Endothelial cell of umbilical vein (primary cell): ENCODE measurements around the gene FBXL17. TPM values are rescaled to one million over a fixed set of nuclear protein-coding genes. Genes with fewer than 3 reads are reported as not detected.

ENCODE experiments used
- BruUV-seq: library from RNA; stranded (reverse); fragments of 400-500 nt; replicated peaks from 2 replicates; lab custom pipeline; 2021; lab: Mats Ljungman, UMichigan
- CTCF ChIA-PET: fragments of 300-600, 350-600 bp; sonication (Branson Sonifier 250); formaldehyde crosslinking; loops from one replicate; lab custom pipeline; 2021; ENCODE audit warnings: antibody characterized with exemption, inconsistent platforms; lab: Charles Lee
- POLR2A ChIA-PET: fragments of 300-600, 350-600 bp; sonication (Branson Sonifier 250); formaldehyde crosslinking; loops from one replicate; lab custom pipeline; 2021; ENCODE audit warnings: antibody characterized with exemption, inconsistent platforms; lab: Charles Lee
- DNase-seq: peaks from one replicate; pipeline ENCODE4 v3.0.0-alpha.2; 2011; ENCODE audit warnings: low read depth, low spot score
- FAIRE-seq: peaks from 2 replicates; lab custom pipeline; 2011; peaks lifted over from hg19 to GRCh38; lab: Jason Lieb, UNC
- H2AFZ ChIP-seq: 2 replicates; pipeline ENCODE4 v1.6.0; 2012; ENCODE audit warnings: low read depth, low read length, control low read depth, inconsistent platforms
- H3K27ac ChIP-seq: 2 replicates; pipeline ENCODE4 v1.5.1; 2011; ENCODE audit warnings: low read depth, mild to moderate bottlenecking, control low read depth, low read length, moderate library complexity; ENCODE audit not compliant: insufficient read depth
- H3K27me3 ChIP-seq, 2 experiments: 2 replicates each; pipeline versions ENCODE4 v1.6.0 to v1.6.1; 2011; ENCODE audit warnings: low read length in 2 of 2, mixed read lengths in 1 of 2; ENCODE audit not compliant: control insufficient read depth in 2 of 2, insufficient read depth in 2 of 2
- H3K36me3 ChIP-seq, 2 experiments: 2 replicates in 1 of 2; 3 replicates in 1 of 2; pipeline ENCODE4 v1.5.1; 2011; ENCODE audit warnings: low read length in 2 of 2, mild to moderate bottlenecking in 1 of 2, moderate library complexity in 1 of 2; ENCODE audit not compliant: control insufficient read depth in 2 of 2, insufficient read depth in 2 of 2; ENCODE audit errors: extremely low read depth in 1 of 2
- H3K4me1 ChIP-seq: 3 replicates; pipeline ENCODE4 v1.5.1; 2011; ENCODE audit warnings: mild to moderate bottlenecking, low read length; ENCODE audit not compliant: control insufficient read depth, insufficient read depth; ENCODE audit errors: extremely low read depth
- H3K4me2 ChIP-seq: 2 replicates; pipeline ENCODE4 v1.6.1; 2011; ENCODE audit warnings: low read length, control low read depth, mixed read lengths; ENCODE audit not compliant: insufficient read depth
- H3K4me3 ChIP-seq, 3 experiments: fragments of 200-600 bp in 1 of 3; sonication (generic), shearing (Covaris generic) in 1 of 3; replicated peaks in 1 of 3; 2 replicates each; pipeline ENCODE4 v1.5.1; 2011 to 2016; ENCODE audit warnings: control low read depth in 3 of 3, low read length in 3 of 3, mild to moderate bottlenecking in 2 of 3, inconsistent platforms in 1 of 3, low read depth in 1 of 3, moderate library complexity in 1 of 3; ENCODE audit not compliant: insufficient read depth in 1 of 3
- H3K79me2 ChIP-seq: 2 replicates; pipeline ENCODE4 v1.6.0; 2012; ENCODE audit warnings: low read length, inconsistent platforms; ENCODE audit not compliant: control insufficient read depth, insufficient read depth
- H3K9ac ChIP-seq: replicated peaks from 2 replicates; pipeline ENCODE3; 2011; ENCODE audit warnings: low read length, control low read depth; ENCODE audit not compliant: insufficient read depth; ENCODE audit errors: extremely low read depth
- H3K9me1 ChIP-seq: replicated peaks from 3 replicates; pipeline ENCODE4 v1.6.0; 2011; ENCODE audit warnings: mild to moderate bottlenecking, low read length; ENCODE audit not compliant: control insufficient read depth, insufficient read depth; ENCODE audit errors: extremely low read depth
- H3K9me3 ChIP-seq: replicated peaks from 2 replicates; pipeline ENCODE4 v1.5.1; 2012; ENCODE audit warnings: low read length, inconsistent platforms; ENCODE audit not compliant: control insufficient read depth, insufficient read depth
- H4K20me1 ChIP-seq: replicated peaks from 2 replicates; pipeline ENCODE3; 2011; ENCODE audit warnings: mild to moderate bottlenecking, low read length; ENCODE audit not compliant: control insufficient read depth, insufficient read depth; ENCODE audit errors: extremely low read depth
- CTCF ChIP-seq, 2 donors: IDR thresholded peaks; 1 replicate in 1 of 2; 2 replicates in 1 of 2; pipeline ENCODE4 v1.5.1; 2011; ENCODE audit warnings: low read length in 2 of 2, mild to moderate bottlenecking in 2 of 2, moderate library complexity in 2 of 2, control low read depth in 1 of 2, inconsistent platforms in 1 of 2, low read depth in 1 of 2; ENCODE audit not compliant: insufficient read depth in 1 of 2; ENCODE audit errors: extremely low read depth in 1 of 2
- EZH2 ChIP-seq: IDR thresholded peaks from 2 replicates; pipeline ENCODE4 v1.6.1; 2012; ENCODE audit warnings: borderline replicate concordance, low read depth, mild to moderate bottlenecking, moderate library complexity, low read length, inconsistent platforms; ENCODE audit not compliant: severe bottlenecking
- FOS ChIP-seq: IDR thresholded peaks from 2 replicates; pipeline ENCODE4 v1.6.1; 2011; ENCODE audit warnings: mild to moderate bottlenecking, low read length, moderate library complexity, borderline replicate concordance; ENCODE audit not compliant: insufficient read depth
- GATA2 ChIP-seq: IDR thresholded peaks from 2 replicates; pipeline ENCODE4 v1.7.0; 2011; ENCODE audit warnings: low read depth, mild to moderate bottlenecking, moderate library complexity, mixed read lengths, low read length; ENCODE audit not compliant: insufficient read length, insufficient read depth
- JUN ChIP-seq: IDR thresholded peaks from 2 replicates; pipeline ENCODE4 v1.6.1; 2011; ENCODE audit warnings: borderline replicate concordance, low read depth; ENCODE audit not compliant: insufficient read length, insufficient read depth
- MAX ChIP-seq: IDR thresholded peaks from 2 replicates; pipeline ENCODE4 v1.6.1; 2011; ENCODE audit not compliant: insufficient read depth, insufficient read length
- MYC ChIP-seq: IDR thresholded peaks from one replicate; pipeline ENCODE4 v1.6.1; 2011; ENCODE audit warnings: mild to moderate bottlenecking, low read depth, low read length
- POLR2A ChIP-seq: IDR thresholded peaks from 2 replicates; pipeline ENCODE4 v1.6.1; 2012; ENCODE audit warnings: low read depth, mild to moderate bottlenecking, control low read depth, low read length
- POLR2AphosphoS5 ChIP-seq: IDR thresholded peaks from 2 replicates; pipeline ENCODE4 v1.6.1; 2012; ENCODE audit warnings: low read depth, mild to moderate bottlenecking, control low read depth, low read length, moderate library complexity; ENCODE audit not compliant: insufficient read depth
- dilution Hi-C: fragments of 300-500 bp; cut with MboI; formaldehyde crosslinking; loops from one replicate; pipeline ENCODE4 v1.15.0; 2019; ENCODE audit warnings: low sequenced_read_pairs; ENCODE audit not compliant: extremely low pct_ligation_motif_present
- intact Hi-C: fragments of 100-400 bp; cut with micrococcal nuclease; formaldehyde crosslinking; loops from one replicate; pipeline ENCODE4 v1.10.0; 2022
- polyA plus RNA-seq, 4 experiments: library from polyadenylated mRNA; depleted of rRNA in 3 of 4; stranded (reverse) in 3 of 4; unstranded in 1 of 4; fragments of >200 nt; gene quantifications; 2 replicates each; pipeline versions ENCODE4 v1.2.1 to v1.2.3, GENCODE V29; 2011 to 2012; ENCODE audit warnings: missing spikeins in 1 of 4
- total RNA-seq: library from RNA; stranded (reverse); gene quantifications from 2 replicates; pipeline ENCODE4 v1.2.3, GENCODE V29; 2021

Gene FBXL17
- total and polyA plus RNA-seq, 2 donors (not counting 3 experiments of a cell fraction or from before 2014, with no cell fraction given) = 2.7 to 8.8 TPM

GRCh38 chr5:108174286-108174685, 207.6 kb downstream of the FBXL17 start:
- ChIA-PET CTCF (interaction anchor here (0.6 to 0.8 kb wide), 3 partner anchors 25 to 86 kb away, joined by 3 read pairs; no protein-coding TSS in a partner anchor), POLR2A (no interaction called here)
- FAIRE-seq (no peak), DNase-seq (no peak)
- Histone ChIP-seq H2AFZ (no peak overlapping the region), H3K9ac (no peak overlapping the region), H3K4me2 (no peak overlapping the region), H3K79me2 (no peaks in the 10 kb centered on the region), H3K4me3 (no peak overlapping the region), H3K27me3 (no peaks in the 10 kb centered on the region), H3K36me3 (no peaks in the 10 kb centered on the region), H3K9me1 (no peaks in the 10 kb centered on the region), H3K4me1 (no peaks in the 10 kb centered on the region), H4K20me1 (no peaks in the 10 kb centered on the region), H3K9me3 (no peaks in the 10 kb centered on the region), H3K27ac (no peak overlapping the region)
- TF ChIP-seq JUN (no peak), MAX (no peak), CTCF (IDR thresholded peaks at IDR 0.05; ENCODE audit: extremely low read depth in 1 of 2, insufficient read depth in 1 of 2, low read depth in 1 of 2, low read length in 2 of 2) (no peak), MYC (no peak), FOS (no peak), EZH2 (no peak), GATA2 (no peak), POLR2AphosphoS5 (no peak), POLR2A (no peak)
- intact Hi-C loops = no loop called here
- BruUV-seq = no TSS peak
- dilution Hi-C loops = no loop called here
